Breast epithelium (tissue), 4 donors: ENCODE data around the gene EML6. TPM values are rescaled to one million over a fixed set of nuclear protein-coding genes. Genes with fewer than 3 reads are reported as not detected.

Source experiments
- DNase-seq, 2 donors: peaks; one replicate each; pipeline ENCODE4 v3.0.0-alpha.2; 2019; ENCODE audit warnings: low spot score in 2 of 2
- H3K27ac ChIP-seq, 2 donors: fragments of 200-600 bp; sonication (generic) in 1 of 2; one replicate each; pipeline ENCODE4 v1.5.1; 2016 to 2019; ENCODE audit warnings: mild to moderate bottlenecking in 1 of 2
- H3K27me3 ChIP-seq, 2 donors: fragments of 200-600 bp; sonication (generic) in 1 of 2; one replicate each; pipeline versions ENCODE4 v1.5.1 to v1.6.0; 2017 to 2019; ENCODE audit warnings: control low read depth in 1 of 2, mild to moderate bottlenecking in 1 of 2
- H3K36me3 ChIP-seq: fragments of 200-600 bp; one replicate; pipeline ENCODE4 v1.5.1; 2019
- H3K4me1 ChIP-seq, 2 donors: fragments of 200-600 bp; sonication (generic); one replicate each; pipeline ENCODE4 v1.5.1; 2016 to 2019; ENCODE audit warnings: control low read depth in 1 of 2
- H3K4me3 ChIP-seq, 3 donors: fragments of 200-600 bp; sonication (generic); 1 replicate in 2 of 3; 2 replicates in 1 of 3; pipeline ENCODE4 v1.5.1; 2016 to 2019; ENCODE audit warnings: mild to moderate bottlenecking in 3 of 3, moderate library complexity in 2 of 3
- H3K9me3 ChIP-seq, 2 donors: fragments of 200-600 bp; sonication (generic) in 1 of 2; one replicate each; pipeline ENCODE4 v1.5.1; 2016 to 2019; ENCODE audit warnings: control low read depth in 1 of 2
- CTCF ChIP-seq, 3 donors: fragments of 450-650 bp; IDR thresholded peaks; one replicate each; pipeline ENCODE4 v1.5.1; 2016 to 2017; ENCODE audit warnings: antibody characterized with exemption in 3 of 3, mild to moderate bottlenecking in 3 of 3, moderate library complexity in 3 of 3
- POLR2A ChIP-seq: fragments of 450-650 bp; IDR thresholded peaks from one replicate; pipeline ENCODE4 v1.6.1; 2016; ENCODE audit warnings: antibody characterized with exemption, mild to moderate bottlenecking, moderate library complexity
- POLR2AphosphoS5 ChIP-seq, 3 donors: sonication (generic); formaldehyde crosslinking; IDR thresholded peaks; one replicate each; pipeline ENCODE4 v1.6.1; 2017; ENCODE audit warnings: antibody characterized with exemption in 3 of 3
- intact Hi-C: fragments of 100-400 bp; cut with DNase I; formaldehyde crosslinking; loops from one replicate; pipeline ENCODE4 v1.15.1; 2023; ENCODE audit warnings: low total_unique reads
- total RNA-seq, 3 donors: library from RNA; depleted of rRNA; stranded (reverse); fragments of >200 nt; gene quantifications; one replicate each; pipeline ENCODE4 v1.1.0, GENCODE V29; 2016

The EML6 gene
- total RNA-seq, 3 donors from 2014 or later: 1.9 to 5.9 (median 2.3) TPM

GRCh38 chr2:54862742-54863141 is 139.3 kb downstream of the EML6 start:
- no peak for DNase-seq
- H3K36me3 ChIP-seq: no peaks in the 10 kb centered on the region
- no peaks in the 10 kb centered on the region for H3K27me3 ChIP-seq
- H3K27ac ChIP-seq: no peak overlapping the region
- intact Hi-C loops: no loop called here
- H3K4me1 ChIP-seq: no peaks in the 10 kb centered on the region
- no peak overlapping the region for H3K4me3 ChIP-seq
- H3K9me3 ChIP-seq: no peaks in the 10 kb centered on the region
- TF ChIP-seq CTCF (IDR thresholded peaks at IDR 0.05): no peak
- no peak for TF ChIP-seq POLR2A
- TF ChIP-seq POLR2AphosphoS5 (IDR thresholded peaks at IDR 0.05): no peak

DNA sequence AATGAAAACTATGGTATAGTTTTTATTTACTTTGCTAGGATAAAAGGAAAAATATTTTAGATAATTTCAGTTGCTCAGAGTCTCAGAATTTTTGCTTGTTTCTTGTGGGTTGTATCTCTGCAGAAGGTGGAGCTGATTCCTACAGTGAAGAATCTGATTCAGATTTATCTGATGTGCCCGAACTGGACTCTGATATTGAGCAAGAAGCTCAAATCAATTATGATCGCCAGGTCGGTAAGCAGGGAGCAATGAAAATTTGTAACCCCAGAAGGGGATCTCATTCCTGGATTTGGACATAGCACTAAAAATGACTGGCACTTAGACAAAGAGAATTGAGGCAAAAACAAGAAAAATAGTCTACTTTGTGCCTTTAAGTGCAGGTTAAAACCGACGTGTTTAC is 140.2 kb downstream of the EML6 start:
- H3K4me3 ChIP-seq: no peak overlapping the region
- H3K27me3 ChIP-seq: no peaks in the 10 kb centered on the region
- no peaks in the 10 kb centered on the region for H3K36me3 ChIP-seq
- no peaks in the 10 kb centered on the region for H3K4me1 ChIP-seq
- no peak for DNase-seq
- H3K9me3 ChIP-seq: no peaks in the 10 kb centered on the region
- intact Hi-C loops: no loop called here
- H3K27ac ChIP-seq: no peak overlapping the region
- TF ChIP-seq POLR2AphosphoS5 (IDR thresholded peaks at IDR 0.05): no peak
- no peak for TF ChIP-seq POLR2A
- no peak for TF ChIP-seq CTCF (IDR thresholded peaks at IDR 0.05)

DNA sequence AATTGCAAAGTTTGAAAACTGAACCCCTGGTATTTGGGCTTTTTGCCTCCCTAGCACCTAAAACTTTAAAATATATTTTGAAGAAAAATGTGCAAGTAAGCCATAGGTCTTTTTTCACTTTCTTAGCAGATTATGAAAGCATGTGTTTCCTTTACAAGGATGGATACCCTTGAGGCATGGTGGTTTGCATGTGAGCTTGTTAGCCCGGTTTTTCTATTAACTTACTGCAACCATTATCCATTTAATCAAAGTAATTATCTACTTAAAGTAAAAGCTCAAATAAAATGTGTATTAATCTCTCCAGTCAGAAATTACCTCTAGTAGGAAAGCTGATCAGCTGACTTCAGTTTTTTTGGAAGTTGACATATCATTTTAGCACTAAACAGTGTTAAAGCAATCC is 140.6 kb downstream of the EML6 start:
- Histone ChIP-seq H3K9me3 (no peaks in the 10 kb centered on the region), H3K27me3 (no peaks in the 10 kb centered on the region)
- intact Hi-C loops: no loop called here

GRCh38 chr2:54864727-54865126 is 141.3 kb downstream of the EML6 start:
- no peak overlapping the region for H3K27ac ChIP-seq
- H3K9me3 ChIP-seq: no peaks in the 10 kb centered on the region
- no peaks in the 10 kb centered on the region for H3K27me3 ChIP-seq
- no peaks in the 10 kb centered on the region for H3K36me3 ChIP-seq
- no peaks in the 10 kb centered on the region for H3K4me1 ChIP-seq
- DNase-seq: no peak
- intact Hi-C loops: no loop called here
- H3K4me3 ChIP-seq: no peak overlapping the region
- TF ChIP-seq POLR2A: no peak
- TF ChIP-seq CTCF (IDR thresholded peaks at IDR 0.05): no peak
- TF ChIP-seq POLR2AphosphoS5 (IDR thresholded peaks at IDR 0.05): no peak

More for the DNA sequence above, 140.6 kb downstream of the EML6 start:
- no peak for TF ChIP-seq POLR2AphosphoS5 (IDR thresholded peaks at IDR 0.05)
- TF ChIP-seq POLR2A: no peak
- no peak for TF ChIP-seq CTCF (IDR thresholded peaks at IDR 0.05)
- Histone ChIP-seq H3K4me1 (no peaks in the 10 kb centered on the region), H3K36me3 (no peaks in the 10 kb centered on the region), H3K4me3 (no peak overlapping the region), H3K27ac (no peak overlapping the region)
- no peak for DNase-seq

GRCh38 chr2:54866179-54866578 is 142.7 kb downstream of the EML6 start:
- H3K36me3 ChIP-seq: no peaks in the 10 kb centered on the region
- no peak for DNase-seq
- H3K4me1 ChIP-seq: no peaks in the 10 kb centered on the region
- intact Hi-C loops: no loop called here
- H3K9me3 ChIP-seq: no peaks in the 10 kb centered on the region
- no peak overlapping the region for H3K4me3 ChIP-seq
- no peak overlapping the region for H3K27ac ChIP-seq
- TF ChIP-seq CTCF (IDR thresholded peaks at IDR 0.05): no peak
- no peak for TF ChIP-seq POLR2AphosphoS5 (IDR thresholded peaks at IDR 0.05)
- no peak for TF ChIP-seq POLR2A
- no peaks in the 10 kb centered on the region for H3K27me3 ChIP-seq
